ENCODE measurements around the gene LRRC28.

Gene LRRC28

GRCh38 chr15:99249270-99249841, 1.9 kb upstream of the LRRC28 start, which contains the start of gene TTC23:
TTC23 (minus strand) TSS chr15:99249581; CDS start chr15:99228712, 20,869 bp downstream.
- no peak for DNase-seq (ENCODE audit: low spot score)

- DNase-seq (ENCODE audit: low spot score) = no peak
Observed at GRCh38 chr15:99250001-99250400, 1.3 kb upstream of the LRRC28 start.

- DNase-seq (ENCODE audit: low spot score) = no peak
Observed at GRCh38 chr15:99250494-99250856, 806 bp upstream of the LRRC28 start.

DNA sequence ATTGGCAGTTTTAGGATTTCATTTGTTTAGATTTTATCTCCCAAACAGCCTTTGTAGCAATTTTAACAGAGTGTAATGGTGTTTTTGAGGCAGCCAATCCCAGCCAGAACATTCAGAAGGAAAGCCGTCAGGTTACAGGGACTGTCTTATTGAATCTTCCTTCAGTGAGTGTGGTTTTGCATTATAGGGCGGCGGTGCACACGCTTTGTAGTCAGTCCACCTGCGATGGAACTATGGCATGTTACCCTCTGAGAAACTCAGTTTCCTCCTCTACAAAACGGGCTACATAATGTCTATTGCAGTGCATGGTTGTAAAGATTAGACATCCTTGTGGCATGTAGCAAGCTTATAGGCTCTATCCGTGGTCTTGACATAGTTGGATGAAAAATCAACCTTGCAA, 1.0 kb downstream of the LRRC28 start:
- DNase-seq (ENCODE audit: low spot score) = peak; percentile 11

DNA sequence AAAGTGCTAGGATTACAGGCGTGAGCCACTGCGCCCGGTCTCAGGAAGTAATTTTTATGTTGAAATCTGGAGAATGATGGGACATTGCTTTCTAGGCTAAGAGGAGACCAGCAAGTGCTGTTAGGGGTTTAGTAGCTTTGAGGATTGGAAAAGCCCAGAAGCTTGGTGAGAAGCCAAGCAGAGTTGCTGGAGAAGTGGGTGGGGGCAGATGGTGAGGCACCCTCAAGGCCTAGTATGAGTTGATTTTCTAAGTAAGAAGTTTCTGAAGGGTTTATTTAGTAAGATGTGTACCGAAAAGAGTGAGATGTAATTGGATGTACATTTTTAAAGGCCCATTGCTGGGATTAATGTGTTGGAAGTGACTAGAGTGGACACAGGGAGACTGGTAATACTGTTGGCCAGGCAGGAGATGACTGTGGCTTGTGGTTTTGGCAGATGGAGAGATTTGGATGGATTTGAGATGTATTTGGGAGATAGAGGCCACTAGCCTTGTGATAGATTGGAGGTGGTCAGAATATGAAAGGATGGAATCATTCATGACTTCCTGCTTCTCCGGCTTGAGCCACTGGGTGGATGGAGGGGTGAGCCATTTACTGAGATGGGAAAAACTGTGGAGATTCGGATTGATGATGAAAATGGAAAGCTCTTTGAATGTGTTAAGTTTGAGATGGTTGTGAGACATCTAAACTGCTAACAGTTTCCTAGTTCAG, 2.3 kb downstream of the LRRC28 start:
- DNase-seq (ENCODE audit: low spot score) = no peak

DNA sequence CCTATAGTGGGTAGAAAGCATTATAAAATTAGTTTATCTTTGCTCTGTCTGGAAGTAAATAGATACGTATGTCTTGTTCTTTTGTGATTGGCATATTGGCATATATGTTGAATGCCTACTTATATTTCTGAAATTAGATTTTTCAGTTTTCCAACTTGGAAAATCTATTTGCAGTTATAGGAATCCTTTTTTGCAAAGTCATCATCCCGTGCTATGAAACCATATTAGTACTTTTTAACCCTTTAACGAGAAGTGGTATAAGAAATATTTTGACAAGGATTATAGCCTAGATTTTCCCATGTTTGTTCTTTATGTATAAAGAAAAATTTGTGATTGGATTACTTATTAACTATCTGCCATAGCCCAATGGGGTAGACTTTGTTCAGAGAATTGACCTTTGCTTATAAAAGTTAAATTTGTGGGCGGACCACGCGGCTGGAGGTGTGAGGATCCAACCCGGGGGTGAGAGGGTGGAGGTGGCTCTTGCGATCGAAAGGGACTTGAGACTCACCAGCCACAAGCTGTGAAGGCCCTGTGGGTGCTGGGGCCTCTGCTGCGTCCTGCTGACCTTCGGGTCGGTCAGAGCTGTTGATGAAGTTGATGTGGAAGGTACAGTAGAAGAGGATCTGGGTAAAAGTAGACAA, 5.9 kb downstream of the LRRC28 start:
- DNase-seq (ENCODE audit: low spot score) = no peak

GRCh38 chr15:99264125-99264524, 12.8 kb downstream of the LRRC28 start:
- no peak for DNase-seq (ENCODE audit: low spot score)

DNA sequence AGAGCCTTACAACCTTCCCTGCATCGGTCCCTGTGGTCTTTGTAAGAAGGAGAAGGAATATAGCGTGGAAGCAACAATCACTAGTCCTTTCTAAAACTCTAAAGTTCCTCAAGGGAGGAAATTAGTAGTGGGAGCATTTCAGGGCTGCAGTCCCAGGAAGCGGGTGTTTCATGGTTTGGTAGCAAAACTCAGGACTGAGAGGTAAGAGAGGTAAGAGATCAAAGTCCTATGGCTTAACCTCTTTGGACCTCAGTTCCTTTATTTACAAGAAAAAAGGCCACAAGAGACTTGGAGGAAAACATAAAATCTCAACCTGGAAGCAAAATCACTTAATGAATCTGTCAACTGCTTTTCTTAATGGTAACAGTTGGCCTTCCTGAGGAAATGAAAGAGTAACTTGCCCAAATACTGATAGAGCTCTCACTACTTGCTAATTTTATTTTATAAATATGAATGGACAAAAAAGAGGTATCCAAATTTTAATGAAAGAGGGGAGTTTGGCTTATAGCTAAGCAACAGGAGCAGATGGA, 14.3 kb downstream of the LRRC28 start:
- DNase-seq (ENCODE audit: low spot score) = no peak

- DNase-seq (ENCODE audit: low spot score) = no peak
Observed at GRCh38 chr15:99267957-99268356, 16.7 kb downstream of the LRRC28 start.

DNA sequence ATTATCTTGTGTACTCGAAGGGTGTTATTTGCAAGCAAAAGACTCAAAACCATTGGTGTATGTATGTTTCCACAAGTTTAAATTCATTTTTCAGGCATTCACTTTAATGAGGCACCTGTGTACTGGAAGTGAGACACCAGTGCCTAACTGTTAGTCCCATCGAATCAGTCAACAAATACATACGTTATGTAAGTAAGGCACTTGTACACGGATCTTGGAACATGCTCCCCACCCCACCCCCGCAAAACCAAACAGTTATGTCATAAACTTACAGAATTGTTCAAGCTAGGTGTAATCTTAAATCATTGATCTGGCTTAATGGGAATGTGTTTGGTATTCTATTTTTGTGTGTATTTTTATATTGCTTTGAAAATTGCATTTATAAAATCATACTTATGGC, 17.1 kb downstream of the LRRC28 start:
- no peak for DNase-seq (ENCODE audit: low spot score)

DNA sequence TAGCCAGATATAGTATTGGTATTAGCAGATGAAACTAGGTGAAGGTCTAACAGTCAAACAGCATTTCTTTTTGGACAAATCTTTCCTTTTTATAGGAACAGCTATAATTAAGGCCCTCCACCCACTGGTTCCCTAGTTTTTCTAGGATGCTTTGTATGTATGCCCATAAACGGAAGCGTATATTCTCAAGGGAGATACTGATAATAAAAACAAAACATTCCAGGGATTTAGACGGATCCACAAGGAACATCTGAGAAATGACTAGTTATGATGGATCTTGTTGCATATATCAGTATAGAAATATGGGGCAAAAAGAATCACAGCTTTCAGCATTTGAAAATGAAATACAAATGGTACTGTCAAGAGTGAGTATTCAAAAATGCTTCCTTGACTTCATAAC, 22.5 kb downstream of the LRRC28 start:
- DNase-seq (ENCODE audit: low spot score) = no peak

DNA sequence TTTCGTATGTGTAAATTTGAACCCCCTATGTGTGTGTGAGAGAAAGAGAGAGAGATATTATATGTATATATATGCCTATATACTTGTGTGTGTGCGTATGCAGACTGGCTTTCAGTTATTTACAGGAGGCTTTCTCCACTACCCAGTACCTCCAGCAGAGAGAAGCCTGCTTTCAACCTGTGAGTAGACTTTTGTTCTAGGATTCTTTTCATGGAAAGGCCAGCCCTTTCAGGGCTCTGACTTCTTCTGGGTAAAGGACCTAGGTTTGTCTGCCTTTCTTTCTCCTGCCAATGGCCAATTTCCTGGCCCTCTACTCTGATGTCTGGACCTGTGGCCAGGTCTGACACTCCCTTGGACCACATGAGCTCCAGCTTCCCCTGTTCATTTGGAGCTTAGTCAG, 23.8 kb downstream of the LRRC28 start:
- no peak for DNase-seq (ENCODE audit: low spot score)

GRCh38 chr15:99275525-99276128, 24.3 kb downstream of the LRRC28 start:
- DNase-seq (ENCODE audit: low spot score) = no peak

DNA sequence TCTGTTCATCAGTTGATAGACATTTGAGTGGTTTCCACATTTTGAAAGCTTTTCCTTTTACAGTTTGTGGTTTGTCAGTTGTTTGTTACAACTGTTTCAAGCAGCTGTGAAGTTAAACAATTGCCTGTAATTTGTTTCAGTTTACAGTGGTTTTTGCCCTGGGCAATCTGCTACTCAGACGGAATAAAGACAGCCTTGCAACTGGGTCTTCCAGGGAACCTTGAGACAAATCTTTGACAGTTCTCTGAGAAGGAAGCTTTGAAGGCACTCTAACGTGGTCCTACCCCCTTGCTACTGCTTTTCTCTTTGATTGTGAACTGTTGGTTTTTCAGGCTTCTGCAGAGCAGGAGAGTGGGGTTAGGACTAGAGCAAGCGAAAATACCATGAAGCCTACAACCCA, 28.0 kb downstream of the LRRC28 start:
- no peak for DNase-seq (ENCODE audit: low spot score)

DNA sequence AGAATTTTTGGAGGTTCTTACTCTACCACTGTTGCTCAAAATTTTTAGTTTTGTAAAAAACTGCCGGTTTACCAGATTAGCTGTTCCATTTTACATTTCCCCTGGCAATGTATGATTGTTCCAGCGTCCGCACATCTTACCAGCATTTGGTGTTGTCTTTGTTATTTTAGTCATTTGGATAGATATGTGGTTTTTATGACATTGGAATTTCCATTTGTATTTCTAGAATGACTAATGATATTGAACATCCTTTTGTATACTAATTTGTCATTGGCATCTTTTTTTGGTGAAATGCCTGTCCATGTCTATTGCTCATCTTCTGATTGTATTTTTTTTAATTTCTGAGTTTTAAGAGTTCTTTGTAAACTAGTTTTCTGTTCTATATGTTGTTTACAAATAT, 28.5 kb downstream of the LRRC28 start:
- DNase-seq (ENCODE audit: low spot score) = no peak

DNA sequence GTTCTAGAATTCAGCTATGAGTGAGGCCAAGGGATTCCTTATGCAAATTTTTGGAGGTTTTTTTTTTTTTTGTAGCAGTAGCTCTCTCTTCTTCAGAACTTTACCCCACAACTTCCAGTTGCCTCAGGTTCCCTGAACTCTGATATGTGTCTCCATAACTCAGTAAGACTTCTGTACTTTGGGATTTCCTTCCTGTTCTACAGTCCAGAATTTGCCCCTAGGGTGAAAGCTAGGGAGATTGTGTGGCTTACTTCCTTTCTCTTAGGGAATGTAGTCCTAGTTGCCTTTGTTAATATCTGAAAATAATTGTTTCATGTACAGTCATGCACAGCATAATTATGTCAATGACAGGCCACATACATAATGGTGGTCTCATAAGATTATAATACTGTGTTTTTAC, 30.8 kb downstream of the LRRC28 start:
- DNase-seq (ENCODE audit: low spot score) = no peak

DNA sequence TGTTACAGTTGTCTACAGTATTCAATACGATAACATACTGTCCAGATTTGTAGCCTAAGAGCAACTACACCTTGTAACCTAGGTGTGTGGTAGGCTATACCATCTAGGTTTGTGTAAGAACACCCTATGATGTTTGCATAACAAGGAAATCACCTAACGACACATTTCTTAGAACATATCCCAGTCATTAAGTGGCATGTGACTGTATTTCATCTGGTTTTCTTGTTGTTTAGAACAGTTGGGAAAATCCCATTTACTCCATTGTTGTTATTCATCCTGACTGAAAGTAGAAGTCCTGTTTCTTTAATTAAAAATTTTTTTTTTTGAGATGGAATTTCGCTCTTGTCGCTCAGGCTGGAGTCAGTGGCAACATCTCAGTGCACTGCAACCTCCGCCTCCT, 31.3 kb downstream of the LRRC28 start:
- DNase-seq (ENCODE audit: low spot score) = no peak

DNA sequence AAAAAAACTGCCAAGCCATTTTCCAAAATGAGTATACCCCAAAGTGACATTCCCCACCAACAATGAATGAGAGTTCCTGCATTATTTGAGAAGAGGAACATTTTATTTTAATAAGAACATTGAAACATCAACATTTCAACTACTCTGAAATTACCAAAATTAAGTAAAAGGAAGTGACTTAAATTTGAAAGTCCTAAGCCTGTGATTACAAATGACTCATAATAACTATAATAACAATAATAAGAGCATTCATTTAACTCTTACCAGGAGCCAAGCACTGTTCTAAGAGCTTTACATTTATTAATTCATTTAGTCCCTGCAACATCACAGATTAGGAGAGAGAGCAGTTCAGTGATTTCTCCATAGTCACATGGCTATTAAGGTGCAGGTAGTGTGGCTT, 32.4 kb downstream of the LRRC28 start:
- DNase-seq (ENCODE audit: low spot score) = no peak

- no peak for DNase-seq (ENCODE audit: low spot score)
Observed at GRCh38 chr15:99291643-99292042, 40.4 kb downstream of the LRRC28 start.

DNA sequence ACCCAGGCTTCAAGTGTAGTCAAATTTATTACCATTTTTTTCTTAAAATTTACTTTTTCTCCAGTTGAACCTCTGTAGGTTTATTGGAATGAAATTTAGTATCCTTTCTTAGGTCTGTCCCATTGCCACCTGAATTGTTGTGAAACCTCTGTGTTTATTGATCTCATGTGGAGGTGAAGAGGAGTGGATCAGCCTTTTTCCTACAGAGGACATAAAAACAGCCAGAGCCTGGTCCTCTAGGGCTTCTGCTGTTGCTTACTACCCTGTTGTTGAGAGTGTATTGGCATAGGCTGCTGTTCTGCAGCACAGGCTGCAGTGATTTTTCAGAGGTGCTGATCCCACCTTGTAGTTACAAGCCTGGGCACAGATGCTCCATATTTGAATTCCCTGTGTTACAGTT, 44.6 kb downstream of the LRRC28 start:
- DNase-seq (ENCODE audit: low spot score) = no peak

- no peak for DNase-seq (ENCODE audit: low spot score)
Observed at GRCh38 chr15:99296386-99296785, 45.1 kb downstream of the LRRC28 start.

DNA sequence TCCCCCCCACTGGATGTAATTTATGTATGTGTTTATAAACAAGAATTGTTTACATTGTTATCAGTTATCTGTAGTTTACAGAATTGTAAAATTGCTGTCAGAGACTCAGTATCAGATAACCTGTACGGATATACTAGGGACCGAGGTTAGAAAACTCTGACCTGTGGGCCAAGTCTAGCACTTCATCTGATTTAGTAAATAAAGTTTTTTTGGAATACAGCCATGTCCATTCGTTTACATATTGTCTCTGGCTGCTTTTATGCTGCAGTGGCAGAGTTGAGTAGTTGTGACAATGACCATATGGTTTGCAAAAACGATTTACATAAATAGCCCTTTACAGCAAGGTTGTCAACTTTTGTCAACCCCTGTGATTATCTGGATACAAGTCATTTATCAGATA, 52.6 kb downstream of the LRRC28 start:
- DNase-seq (ENCODE audit: low spot score) = no peak

Measured in SK-N-DZ (cell line).